ENCODE measurements around the gene DBI.

- no peak for TF ChIP-seq CTCF (IDR thresholded peaks at IDR 0.05 in 4 of 5, conservative IDR thresholded peaks at IDR 0.05 in 1 of 5)
- TF ChIP-seq POLR2A (IDR thresholded peaks at IDR 0.05), result no peak
Observed at GRCh38 chr2:119327431-119327830, 39.3 kb upstream of the DBI start.
